GM23248 (cell line): ENCODE results near the gene SETBP1.

ENCODE experiments used
- EZH2 ChIP-seq: fragments of 200-600 bp; sonication (generic); IDR thresholded peaks from 2 replicates; pipeline ENCODE4 v1.6.1; 2018; ENCODE audit warnings: antibody characterized with exemption, mild to moderate bottlenecking; ENCODE audit not compliant: insufficient read depth, poor library complexity, severe bottlenecking
- EZH2phosphoT487 ChIP-seq: fragments of 200-600 bp; sonication (generic); IDR thresholded peaks from 2 replicates; pipeline ENCODE4 v1.6.1; 2018; ENCODE audit warnings: antibody characterized with exemption, moderate library complexity, mild to moderate bottlenecking, low read depth; ENCODE audit not compliant: insufficient read depth

DNA sequence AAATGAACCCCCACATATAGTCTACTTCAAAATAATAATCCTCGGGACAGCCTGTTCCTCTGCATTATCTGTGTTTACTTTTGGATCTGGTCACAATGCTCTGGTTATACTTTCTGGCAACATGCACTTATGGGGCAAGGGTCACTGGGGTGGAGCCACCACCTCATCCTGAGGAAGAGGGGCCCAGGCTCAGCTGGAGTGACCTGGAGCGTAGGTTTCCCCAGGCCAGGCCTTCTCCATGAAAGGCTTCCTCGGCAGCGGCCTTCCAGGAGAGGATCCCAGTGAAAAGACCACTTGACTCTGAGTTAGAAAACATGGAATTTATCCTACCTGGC is 237.4 kb downstream of the SETBP1 start:
- no peak for TF ChIP-seq EZH2phosphoT487
- TF ChIP-seq EZH2, result no peak
